AG04449 (cell line): Measurements from ENCODE around the gene RD3L.
"Not testable (repeated sequence)": the region's sequence is repeated elsewhere in the genome, so short reads cannot be mapped to it uniquely, and the experiment has no call there.

Experiments used
- CTCF ChIA-PET: fragments of 350-600 bp; formaldehyde crosslinking; extraction: SDS; loops from one replicate; lab custom pipeline; 2021; ENCODE audit warnings: antibody characterized with exemption; lab: Yijun Ruan, JAX
- POLR2A ChIA-PET: fragments of 400-600, 350-600 bp; formaldehyde crosslinking; extraction: SDS; loops from one replicate; lab custom pipeline; 2020; ENCODE audit warnings: antibody characterized with exemption, inconsistent platforms; lab: Yijun Ruan, JAX
- DNase-seq: peaks from one replicate; pipeline ENCODE4 v3.0.0-alpha.2; 2010; ENCODE audit warnings: low read depth, low spot score
- H3K4me3 ChIP-seq: 2 replicates; pipeline ENCODE4 v1.5.1; 2011; ENCODE audit warnings: low read depth, mild to moderate bottlenecking, control low read depth, low read length
- CTCF ChIP-seq: IDR thresholded peaks from one replicate; pipeline ENCODE4 v1.5.1; 2011; ENCODE audit warnings: mild to moderate bottlenecking, moderate library complexity, low read length, control low read depth, inconsistent platforms; ENCODE audit not compliant: insufficient read depth; ENCODE audit errors: missing control alignments

RD3L gene

GRCh38 chr14:103931422-103931821 lies 10.9 kb downstream of the RD3L start:
- POLR2A ChIA-PET, result no interaction called here
- no peak for TF ChIP-seq CTCF
- no peak for DNase-seq

GRCh38 chr14:103930051-103930604 lies 12.2 kb downstream of the RD3L start:
- DNase-seq, result no peak
- H3K4me3 ChIP-seq, result no peak overlapping the region
- POLR2A ChIA-PET, result no interaction called here
- CTCF ChIA-PET, result interaction anchor here (0.9 to 1.4 kb wide), 3 partner anchors 8 to 124 kb away, joined by 3 to 6 read pairs (median 5); a partner anchor contains a TSS
- no peak for TF ChIP-seq CTCF

More at GRCh38 chr14:103931422-103931821, 10.9 kb downstream of the RD3L start:
- H3K4me3 ChIP-seq, result no peak overlapping the region
- CTCF ChIA-PET, result interaction anchor here (1.2 to 2.9 kb wide), 2 partner anchors 10 to 48 kb away, joined by 4 to 16 read pairs; a partner anchor contains a TSS

GRCh38 chr14:103928011-103928890 lies 14.1 kb downstream of the RD3L start, which contains the start of gene TDRD9:
Gene TDRD9, plus strand, starts transcription at chr14:103928456. Its CDS starts 54 bp downstream, at chr14:103928510.
- no peak for TF ChIP-seq CTCF
- DNase-seq, result no peak
- CTCF ChIA-PET, result interaction anchor here (1.0 kb wide), 1 partner anchor 120 kb away, joined by 3 read pairs; no protein-coding TSS in a partner anchor
- H3K4me3 ChIP-seq, result no peak within 1 kb of the TSS
- POLR2A ChIA-PET, result interaction anchor here (0.7 kb wide), 1 partner anchor 109 kb away, joined by 3 read pairs; no protein-coding TSS in a partner anchor

GRCh38 chr14:103927566-103927965 lies 14.8 kb downstream of the RD3L start:
- no peak for DNase-seq
- H3K4me3 ChIP-seq, result no peak overlapping the region
- no peak for TF ChIP-seq CTCF
- CTCF ChIA-PET, result no interaction called here
- POLR2A ChIA-PET, result no interaction called here

GRCh38 chr14:103925316-103925715 lies 17.0 kb downstream of the RD3L start:
- no peak overlapping the region for H3K4me3 ChIP-seq
- no peak for TF ChIP-seq CTCF
- ChIA-PET POLR2A (no interaction called here), CTCF (interaction anchor here (1.0 to 9.4 kb wide), 2 partner anchors 15 to 24 kb away, joined by 3 to 82 read pairs; no protein-coding TSS in a partner anchor)
- DNase-seq, result no peak

- no peak for DNase-seq
- no peak overlapping the region for H3K4me3 ChIP-seq
- POLR2A ChIA-PET, result no interaction called here
- CTCF ChIA-PET, result interaction anchor here (1.2 to 9.4 kb wide), 3 partner anchors 14 to 185 kb away, joined by 3 to 82 read pairs (median 6); no protein-coding TSS in a partner anchor
- no peak for TF ChIP-seq CTCF
Measured at GRCh38 chr14:103923863-103924262, 18.5 kb downstream of the RD3L start.

GRCh38 chr14:103921855-103922200 lies 20.5 kb downstream of the RD3L start:
- CTCF ChIA-PET, result interaction anchor here (0.6 to 9.4 kb wide), 14 partner anchors 8 to 345 kb away, joined by 3 to 82 read pairs (median 6); partner anchors contain the start of gene RD3L
- POLR2A ChIA-PET, DNase-seq: not testable (repeated sequence)
- peak overlapping the region; percentile 26; the same call in 1 of the 2 replicates for H3K4me3 ChIP-seq
